Measurements from ENCODE around the gene UBE4B. TPM values are rescaled to one million over a fixed set of nuclear protein-coding genes. Genes with fewer than 3 reads are reported as not detected.

UBE4B gene
- total and polyA plus RNA-seq, 10 of the 15 experiments (the other 5 are each of a cell fraction or from before 2014, with no cell fraction given) = 2.9 to 32.6 (median 20.7) TPM

DNA sequence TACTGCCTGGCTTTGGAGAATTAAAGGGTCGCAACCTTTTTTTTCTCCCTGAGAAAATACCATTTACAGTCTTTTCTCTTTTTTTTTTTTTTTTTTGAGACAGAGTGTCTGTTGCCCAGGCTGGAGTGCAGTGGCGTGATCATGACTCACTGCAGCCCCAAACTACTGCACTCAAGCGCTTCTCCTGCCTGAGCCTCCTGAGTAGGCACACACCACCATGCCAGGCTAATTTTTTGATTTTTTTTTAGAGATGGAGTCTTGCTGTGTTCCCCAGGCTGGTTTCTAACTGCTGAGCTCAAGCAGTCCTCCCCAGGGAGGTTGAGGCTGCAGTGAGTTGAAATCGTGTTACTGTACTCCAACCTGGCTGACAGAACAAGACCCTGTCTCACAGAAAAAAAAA is 24.6 kb downstream of the UBE4B start:
- Histone ChIP-seq H4K20me1 (ENCODE audit: control insufficient read depth, insufficient read depth) (no peaks in the 10 kb centered on the region), H3K9me3 (replicated peaks; ENCODE audit: control insufficient read depth, insufficient read depth, low read length) (no peaks in the 10 kb centered on the region), H3K36me3 (ENCODE audit: control insufficient read depth in 2 of 2, insufficient read depth in 2 of 2, low read length in 1 of 2) (peaks cover 3 to 6% of the 10 kb centered on the region in 2 experiments), H3K27me3 (replicated peaks in 1 of 2; ENCODE audit: control insufficient read depth in 2 of 2, insufficient read depth in 2 of 2, low read length in 1 of 2) (no peaks in the 10 kb centered on the region), H3K79me2 (ENCODE audit: control insufficient read depth, insufficient read depth, low read length) (peaks cover 3% of the 10 kb centered on the region), H3K4me2 (ENCODE audit: control insufficient read depth, insufficient read depth) (no peak overlapping the region), H3K4me1 (ENCODE audit: control insufficient read depth, insufficient read depth, low read length) (no peaks in the 10 kb centered on the region; the same call in 1 of the 2 replicates), H3K27ac (ENCODE audit: control insufficient read depth, insufficient read depth) (no peak overlapping the region), H3K4me3 (no peak overlapping the region), H3K9ac (ENCODE audit: control insufficient read depth, insufficient read depth, low read length) (no peak overlapping the region), H2AFZ (ENCODE audit: control insufficient read depth, low read depth, low read length) (no peak overlapping the region)
- ChIA-PET CTCF (interaction anchor here (0.9 kb wide), 1 partner anchor 22 kb away, joined by 4 read pairs; no protein-coding TSS in a partner anchor), RAD21 (ENCODE audit: unreplicated experiment) (no interaction called here), SMC1A (ENCODE audit: uncharacterized antibody, unreplicated experiment) (no interaction called here), POLR2A (no interaction called here)
- no peak for FAIRE-seq
- no peak for ATAC-seq
- no peak for TF ChIP-seq KDM1A (IDR thresholded peaks at IDR 0.05; ENCODE audit: borderline replicate concordance)
- no peak for TF ChIP-seq RFX5 (IDR thresholded peaks at IDR 0.05; ENCODE audit: low read depth, low read length)
- TF ChIP-seq ASH2L (IDR thresholded peaks at IDR 0.05; ENCODE audit: borderline replicate concordance, low read depth) = no peak
- TF ChIP-seq PML (IDR thresholded peaks at IDR 0.05; ENCODE audit: low read length) = no peak
- no peak for TF ChIP-seq POU2F2 (IDR thresholded peaks at IDR 0.05; ENCODE audit: borderline replicate concordance, low read depth, low read length)
- no peak for TF ChIP-seq ZBED1 (IDR thresholded peaks at IDR 0.05; ENCODE audit: borderline replicate concordance)
- TF ChIP-seq POLR2AphosphoS5 (IDR thresholded peaks at IDR 0.05; ENCODE audit: low read length) = no peak
- intact Hi-C loops (cut with micrococcal nuclease; ENCODE audit: unreplicated experiment) = no loop called here
- no TSS peak for BruUV-seq (replicated peaks)
- 82% methylated on average over 4 of the region's 4 CpGs for WGBS (ENCODE audit: insufficient coverage, insufficient replicate concordance, low lambda C conversion rate, missing lambda C conversion rate)
- in situ Hi-C loops (cut with MboI) = no loop called here
- no peak for DNase-seq (ENCODE audit: low read depth, low spot score)

DNA sequence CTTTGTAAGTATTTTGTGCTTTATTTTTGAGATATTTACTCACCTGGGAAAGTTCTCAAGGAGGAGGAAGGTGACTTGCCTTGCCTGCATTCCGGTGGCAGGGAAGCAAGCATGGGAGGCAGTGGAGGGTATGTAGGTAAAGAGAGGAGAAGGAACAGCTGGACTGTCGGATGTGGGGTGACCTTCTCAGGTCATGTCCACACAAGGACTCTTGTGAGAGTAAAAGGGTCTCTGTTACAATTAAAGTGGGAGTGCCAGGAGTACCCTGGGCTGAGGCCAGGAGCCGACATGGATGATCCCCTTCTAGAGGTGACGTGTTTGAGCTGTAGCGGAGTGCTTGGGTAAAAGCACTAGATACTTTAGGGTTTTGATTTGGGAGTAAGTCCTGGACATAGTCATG is 25.0 kb downstream of the UBE4B start:
- intact Hi-C loops (cut with micrococcal nuclease; ENCODE audit: unreplicated experiment) = no loop called here

More for the DNA sequence above, 25.0 kb downstream of the UBE4B start:
- Histone ChIP-seq H3K36me3 (ENCODE audit: control insufficient read depth in 2 of 2, insufficient read depth in 2 of 2, low read length in 1 of 2) (peaks cover 3 to 4% of the 10 kb centered on the region in 2 experiments), H3K27ac (ENCODE audit: control insufficient read depth, insufficient read depth) (no peak overlapping the region), H3K79me2 (ENCODE audit: control insufficient read depth, insufficient read depth, low read length) (peaks cover 3% of the 10 kb centered on the region), H3K27me3 (replicated peaks in 1 of 2; ENCODE audit: control insufficient read depth in 2 of 2, insufficient read depth in 2 of 2, low read length in 1 of 2) (no peaks in the 10 kb centered on the region), H3K4me2 (ENCODE audit: control insufficient read depth, insufficient read depth) (no peak overlapping the region), H4K20me1 (ENCODE audit: control insufficient read depth, insufficient read depth) (no peaks in the 10 kb centered on the region), H3K4me1 (ENCODE audit: control insufficient read depth, insufficient read depth, low read length) (no peaks in the 10 kb centered on the region; the same call in 1 of the 2 replicates), H3K9me3 (replicated peaks; ENCODE audit: control insufficient read depth, insufficient read depth, low read length) (no peaks in the 10 kb centered on the region), H3K4me3 (no peak overlapping the region), H2AFZ (ENCODE audit: control insufficient read depth, low read depth, low read length) (no peak overlapping the region), H3K9ac (ENCODE audit: control insufficient read depth, insufficient read depth, low read length) (no peak overlapping the region)
- in situ Hi-C loops (cut with MboI) = no loop called here
- no peak for TF ChIP-seq TBL1XR1 (IDR thresholded peaks at IDR 0.05; ENCODE audit: low read depth, low read length)
- POLR2A ChIA-PET = no interaction called here
- CTCF ChIA-PET = no interaction called here
- BruUV-seq (replicated peaks) = no TSS peak
- 98% methylated on average over 5 of the region's 5 CpGs for WGBS (ENCODE audit: insufficient coverage, insufficient replicate concordance, low lambda C conversion rate, missing lambda C conversion rate)
- RAD21 ChIA-PET (ENCODE audit: unreplicated experiment) = no interaction called here
- SMC1A ChIA-PET (ENCODE audit: uncharacterized antibody, unreplicated experiment) = no interaction called here
- DNase-seq (ENCODE audit: low read depth, low spot score) (no peak), FAIRE-seq (no peak), ATAC-seq (no peak)
